AG10803 (cell line): ENCODE data around the gene MYO18B.

Experiments
- DNase-seq: peaks from one replicate; pipeline ENCODE4 v3.0.0; 2010; ENCODE audit warnings: low read depth
- H3K4me3 ChIP-seq: 2 replicates; pipeline ENCODE4 v1.5.1; 2011; ENCODE audit warnings: mild to moderate bottlenecking, low read length, control low read depth
- CTCF ChIP-seq: conservative IDR thresholded peaks from 2 replicates; pipeline ENCODE4 v1.5.1; 2011; ENCODE audit warnings: mild to moderate bottlenecking, low read length, control low read depth, inconsistent platforms

The MYO18B gene

DNA sequence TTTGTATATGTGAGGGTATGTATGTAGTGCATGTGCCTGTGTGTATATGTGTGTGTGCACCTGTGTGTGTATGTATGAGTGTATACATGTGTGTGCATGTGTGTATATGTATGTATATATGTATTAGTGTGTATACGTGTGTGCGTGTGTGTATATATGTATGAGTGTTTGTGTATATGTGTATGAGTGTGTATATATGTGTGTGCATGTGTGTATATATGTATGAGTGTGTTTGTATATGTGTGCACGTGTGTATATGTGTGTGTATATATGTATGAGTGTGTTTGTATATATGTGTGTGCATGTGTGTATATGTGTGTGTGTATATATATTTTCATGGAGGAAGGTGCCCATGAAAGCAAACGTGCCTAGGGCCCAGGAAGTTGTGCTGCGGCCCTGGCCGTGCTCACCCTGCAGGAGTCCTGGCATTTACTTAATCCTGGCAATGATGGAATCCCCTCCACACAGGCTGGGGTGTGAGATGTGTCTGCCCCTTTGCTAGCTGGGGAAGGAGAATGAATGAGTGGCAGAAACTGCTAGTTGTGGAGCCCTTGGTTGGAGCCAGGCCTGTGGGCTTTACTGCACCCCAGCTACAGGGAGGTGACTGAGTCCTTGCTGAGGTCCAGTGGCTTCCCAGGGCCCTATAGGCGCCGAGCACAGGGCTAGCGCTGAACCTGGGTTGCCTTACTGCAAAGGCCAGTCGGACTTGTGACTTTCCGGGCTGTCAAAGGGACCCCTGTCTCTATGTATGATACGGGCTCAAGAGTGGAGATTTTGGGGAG lies 97.2 kb downstream of the MYO18B start:
- no peak for DNase-seq
- TF ChIP-seq CTCF, result no peak
- no peak overlapping the region for H3K4me3 ChIP-seq

GRCh38 chr22:25839755-25840154 lies 97.8 kb downstream of the MYO18B start:
- TF ChIP-seq CTCF, result no peak
- no peak overlapping the region for H3K4me3 ChIP-seq
- DNase-seq, result no peak

- no peak for DNase-seq
Measured at GRCh38 chr22:25840167-25840566, 98.2 kb downstream of the MYO18B start.

GRCh38 chr22:25840891-25841290 lies 98.9 kb downstream of the MYO18B start:
- no peak for TF ChIP-seq CTCF
- no peak overlapping the region for H3K4me3 ChIP-seq
- DNase-seq, result no peak

More at GRCh38 chr22:25840167-25840566, 98.2 kb downstream of the MYO18B start:
- no peak overlapping the region for H3K4me3 ChIP-seq
- no peak for TF ChIP-seq CTCF

DNA sequence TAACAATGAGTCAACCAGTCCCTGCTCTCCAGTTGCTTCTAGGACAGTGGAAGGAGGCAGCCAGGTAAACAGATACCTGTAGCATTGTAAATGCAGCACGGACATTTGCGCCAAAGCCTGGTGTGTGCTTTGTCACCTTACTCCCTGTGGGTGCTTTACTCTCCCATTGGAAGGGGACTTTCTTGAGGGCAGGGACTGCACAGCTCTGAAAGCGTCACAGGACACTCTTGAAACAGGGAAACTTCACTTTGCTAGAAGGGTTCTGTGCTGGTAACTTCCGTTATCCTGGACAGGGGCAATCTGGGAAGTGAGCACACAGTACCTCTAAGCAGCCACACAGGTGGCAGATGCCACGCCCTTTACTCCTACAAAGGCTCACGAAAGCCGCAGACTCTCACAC lies 99.8 kb downstream of the MYO18B start:
- TF ChIP-seq CTCF, result no peak
- H3K4me3 ChIP-seq, result no peak overlapping the region
- DNase-seq, result no peak

DNA sequence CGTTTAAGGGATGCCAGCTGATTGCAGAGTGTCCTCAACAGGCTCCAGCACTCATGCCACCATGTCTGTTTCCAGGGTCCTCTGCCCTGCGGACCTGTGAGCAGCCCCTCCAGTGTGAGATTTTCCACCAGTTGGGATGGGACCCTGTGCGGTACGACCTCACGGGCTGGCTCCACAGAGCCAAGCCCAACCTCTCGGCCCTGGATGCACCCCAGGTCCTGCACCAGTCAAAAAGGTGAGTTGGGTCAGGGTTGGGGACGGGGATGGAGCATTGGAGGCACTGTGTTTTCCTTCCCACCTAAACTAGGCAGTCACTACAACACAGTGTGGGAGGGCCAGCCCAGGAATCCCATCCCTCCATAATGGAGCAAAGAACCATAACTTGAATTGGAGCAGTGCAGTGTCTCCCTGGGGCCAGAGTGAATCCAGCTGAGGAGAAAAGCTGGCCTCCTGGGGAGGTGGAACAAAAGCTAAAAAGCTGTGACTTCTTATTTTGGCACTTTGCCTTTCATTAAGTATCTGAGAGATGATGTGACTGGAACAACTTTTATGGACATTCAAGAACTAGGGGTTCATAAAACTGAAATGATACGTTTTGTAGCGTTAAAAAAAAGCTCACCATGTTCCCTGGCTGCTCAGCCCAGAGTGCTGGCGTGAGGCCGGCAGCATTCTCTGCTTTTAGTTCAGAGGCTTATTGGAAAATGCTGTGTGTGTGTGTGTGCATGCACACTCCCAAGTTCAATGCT lies 101.8 kb downstream of the MYO18B start:
- DNase-seq, result no peak
- H3K4me3 ChIP-seq, result no peak overlapping the region
- TF ChIP-seq CTCF, result no peak

DNA sequence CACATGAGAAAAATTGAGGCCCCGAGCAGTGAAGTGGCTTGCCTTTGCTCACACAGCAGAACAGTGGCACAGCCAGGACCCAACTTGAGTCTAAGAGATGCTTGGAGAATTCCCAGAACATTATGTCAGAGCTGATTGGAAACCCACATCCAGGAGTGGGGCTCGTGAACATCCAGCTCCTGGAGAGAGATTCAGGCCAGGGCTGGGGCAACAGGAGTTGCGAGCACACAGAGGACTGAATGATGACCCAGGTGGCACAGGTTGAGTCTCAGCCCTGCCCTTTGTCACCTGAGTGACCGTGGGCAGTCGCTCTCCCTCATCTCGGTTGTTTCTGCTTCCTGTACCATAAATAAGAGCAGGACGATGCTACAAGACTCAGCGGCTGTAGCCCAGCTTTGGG lies 102.6 kb downstream of the MYO18B start:
- H3K4me3 ChIP-seq, result no peak overlapping the region
- no peak for DNase-seq
- TF ChIP-seq CTCF, result no peak
